Stimulated activated CD8-positive, alpha-beta memory T cell treated with anti-CD3 and anti-CD28 coated beads, Interleukin-4, amount 100 ng/mL, for 1 hour (primary cell): Measurements from ENCODE around the gene DNAH2.

Experiments
- DNase-seq, 2 donors: peaks; one replicate each; pipeline ENCODE4 v3.0.0-alpha.2; 2020; ENCODE audit warnings: low read depth in 2 of 2, low spot score in 1 of 2

Gene DNAH2

GRCh38 chr17:7721612-7722011, 4.1 kb downstream of the DNAH2 start:
- DNase-seq: no peak

- DNase-seq: no peak
Measured at GRCh38 chr17:7727886-7728285, 10.3 kb downstream of the DNAH2 start.

- DNase-seq: no peak
Measured at GRCh38 chr17:7729816-7730215, 12.3 kb downstream of the DNAH2 start.

GRCh38 chr17:7732981-7733539, 15.5 kb downstream of the DNAH2 start:
- DNase-seq: no peak

DNA sequence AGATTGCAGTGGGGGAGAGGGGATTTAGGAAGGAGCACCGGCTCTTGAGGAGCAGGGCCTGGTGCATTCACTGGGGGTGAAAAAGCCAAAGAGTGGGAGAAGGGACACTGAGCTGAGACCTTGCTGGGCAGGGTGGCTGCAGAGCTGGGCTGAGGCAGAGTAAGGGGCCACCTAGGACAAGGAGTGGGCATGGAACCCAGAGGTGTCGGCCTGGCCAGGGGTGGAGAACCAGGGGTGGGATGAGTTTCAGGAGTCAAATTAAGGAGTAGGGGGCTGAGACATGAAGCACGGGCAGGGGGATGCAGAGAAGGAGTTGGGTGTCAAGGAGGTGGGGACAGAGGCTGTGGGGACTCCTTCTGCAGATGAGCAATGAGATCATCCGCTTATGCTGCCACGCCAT, 20.1 kb downstream of the DNAH2 start:
- no peak for DNase-seq

GRCh38 chr17:7739746-7740145, 22.2 kb downstream of the DNAH2 start:
- DNase-seq: no peak

GRCh38 chr17:7740481-7741001, 23.0 kb downstream of the DNAH2 start:
- no peak for DNase-seq

DNA sequence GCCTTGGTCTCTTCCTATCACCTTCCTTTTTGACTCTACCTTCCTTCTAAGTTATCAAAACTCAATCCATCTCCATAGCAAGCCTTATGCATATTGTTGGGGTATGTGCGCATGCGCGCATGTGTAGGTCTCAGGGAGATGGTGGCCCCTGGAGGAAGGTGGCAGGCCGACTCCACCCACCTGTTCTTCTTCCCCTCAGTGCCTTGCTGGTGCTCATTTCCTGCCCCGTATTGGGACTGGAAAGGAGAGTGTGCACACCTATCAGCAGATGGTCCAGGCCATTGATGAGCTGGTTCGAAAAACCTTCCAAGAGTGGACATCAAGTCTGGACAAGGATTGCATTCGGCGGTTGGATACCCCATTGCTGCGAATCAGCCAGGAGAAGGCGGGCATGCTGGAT, 25.2 kb downstream of the DNAH2 start:
- DNase-seq: no peak

- no peak for DNase-seq
Measured at GRCh38 chr17:7744416-7744815, 26.9 kb downstream of the DNAH2 start.

DNA sequence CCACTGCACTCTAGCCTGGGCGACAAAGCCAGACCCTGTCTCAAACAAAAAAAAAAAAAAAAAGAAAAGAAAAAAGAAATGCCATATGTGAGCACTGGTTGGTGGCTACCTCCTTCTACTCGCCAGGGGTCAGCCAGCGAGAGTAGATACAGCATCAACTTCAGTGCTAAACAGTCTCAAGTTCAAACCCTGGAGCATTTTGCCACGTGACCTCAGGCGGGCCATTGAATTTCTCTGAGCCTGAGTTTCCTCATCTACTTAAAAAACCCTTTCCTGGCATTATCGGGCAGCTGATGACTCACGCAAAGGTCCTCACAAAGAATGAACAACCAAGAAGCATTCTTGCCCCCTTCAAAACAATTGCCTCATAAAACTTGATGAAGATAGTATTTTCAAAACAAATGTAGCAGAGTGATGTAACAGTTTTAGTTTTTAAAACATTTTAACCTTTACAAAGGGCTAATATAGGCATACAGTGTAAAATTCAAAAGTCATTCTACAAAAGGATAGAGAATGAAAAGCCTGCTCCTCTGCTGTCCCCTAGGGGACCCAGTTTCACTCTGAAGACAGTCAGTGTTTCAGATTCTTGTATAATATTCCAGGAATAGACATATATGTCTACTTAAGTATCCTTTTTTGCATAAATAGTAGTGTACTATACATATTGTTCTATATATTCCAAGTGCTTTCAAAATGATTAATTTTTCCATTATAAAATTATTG, 28.4 kb downstream of the DNAH2 start:
- DNase-seq: no peak

GRCh38 chr17:7747635-7748071, 30.1 kb downstream of the DNAH2 start:
- DNase-seq: no peak

DNA sequence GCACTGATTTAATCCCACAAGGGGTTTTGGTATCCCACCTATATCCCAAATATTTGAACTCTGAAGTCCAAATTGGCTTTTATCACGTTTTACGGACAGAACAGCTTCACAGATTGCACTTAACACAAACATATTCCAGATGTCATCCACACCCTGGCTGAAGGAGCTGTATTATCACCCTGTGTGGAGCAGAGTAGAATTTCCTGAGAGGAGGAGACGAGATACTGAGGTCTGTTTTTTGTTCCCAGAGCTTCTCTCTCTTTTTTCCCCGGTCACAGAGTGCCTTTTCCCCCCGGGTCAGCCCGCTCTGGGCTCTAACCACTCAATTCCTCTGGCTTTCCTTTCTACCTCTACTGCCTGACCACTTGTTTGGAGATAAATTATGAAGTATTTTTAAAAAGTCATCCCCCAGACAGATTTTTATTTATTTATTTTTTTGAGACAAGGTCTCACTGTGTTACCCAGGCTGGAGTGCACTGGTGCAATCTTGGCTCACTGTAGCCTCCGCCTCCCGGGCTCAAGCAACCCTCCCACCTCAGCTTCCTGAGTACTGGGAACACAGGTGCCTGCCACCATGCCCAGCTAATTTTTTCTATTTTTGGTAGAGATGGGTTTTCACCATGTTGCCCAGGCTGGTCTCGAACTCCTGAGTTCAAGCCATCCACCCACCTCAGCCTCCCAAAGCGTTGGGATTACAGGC, 30.7 kb downstream of the DNAH2 start:
- no peak for DNase-seq

GRCh38 chr17:7750321-7750821, 32.8 kb downstream of the DNAH2 start:
- DNase-seq: no peak

DNA sequence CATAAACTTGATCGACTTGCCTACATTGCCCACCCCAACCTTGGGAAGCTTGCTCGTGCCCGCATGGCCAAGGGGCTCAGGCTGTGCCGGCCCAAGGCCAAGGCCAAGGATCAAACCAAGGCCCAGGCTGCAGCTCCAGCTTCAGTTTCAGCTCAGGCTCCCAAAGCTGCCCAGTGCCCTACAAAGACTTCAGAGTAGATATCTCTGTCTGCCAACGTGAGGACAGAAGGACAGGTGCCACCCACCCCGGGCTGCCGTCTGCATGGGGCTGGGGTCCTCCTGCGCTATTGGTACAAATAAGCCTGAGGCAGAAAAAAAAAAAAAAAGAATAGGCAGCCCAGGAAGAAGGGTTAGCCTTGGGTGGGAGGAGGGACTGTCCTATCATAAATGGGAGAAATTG, 37.1 kb downstream of the DNAH2 start:
- no peak for DNase-seq

DNA sequence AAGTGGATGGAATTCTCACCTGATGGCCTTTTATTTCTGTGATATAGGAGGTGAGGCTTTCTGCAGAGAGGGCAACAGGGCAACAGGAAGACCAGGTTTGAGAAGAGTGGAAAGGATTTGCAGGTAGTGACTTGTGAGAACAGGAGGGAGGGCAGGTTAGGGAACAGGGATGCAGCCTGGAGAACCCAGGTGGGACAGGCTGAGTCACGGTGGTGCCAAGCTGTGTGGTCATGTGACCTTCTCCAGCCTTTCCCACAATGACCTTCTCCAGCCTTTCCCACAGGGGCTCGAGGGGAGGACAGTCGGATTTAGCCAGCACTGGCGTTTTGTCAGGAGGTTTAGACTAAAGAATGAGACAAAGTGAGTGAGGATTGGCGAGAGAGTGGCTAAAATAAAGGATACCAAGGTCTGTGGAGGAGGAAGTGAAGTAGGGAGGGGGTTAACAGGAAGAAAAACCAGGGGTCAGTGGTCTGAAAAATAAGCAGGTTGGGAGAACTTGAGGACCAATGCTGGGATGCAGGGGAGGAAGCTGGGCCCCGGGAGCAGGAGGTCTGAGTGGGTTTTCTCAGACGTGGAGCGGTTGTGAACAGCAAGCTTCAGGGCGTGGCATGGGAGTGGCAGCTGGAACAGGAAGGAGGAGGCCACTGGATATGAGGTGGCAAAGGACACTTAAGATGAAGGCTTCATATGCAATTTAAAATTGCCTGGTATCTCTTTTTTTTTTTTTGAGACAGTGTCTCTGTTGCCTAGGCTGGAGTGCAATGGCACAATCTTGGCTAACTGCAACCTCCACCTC, 37.7 kb downstream of the DNAH2 start:
- DNase-seq: no peak

GRCh38 chr17:7756968-7757367, 39.4 kb downstream of the DNAH2 start:
- no peak for DNase-seq

GRCh38 chr17:7763919-7764318, 46.4 kb downstream of the DNAH2 start:
- no peak for DNase-seq

DNA sequence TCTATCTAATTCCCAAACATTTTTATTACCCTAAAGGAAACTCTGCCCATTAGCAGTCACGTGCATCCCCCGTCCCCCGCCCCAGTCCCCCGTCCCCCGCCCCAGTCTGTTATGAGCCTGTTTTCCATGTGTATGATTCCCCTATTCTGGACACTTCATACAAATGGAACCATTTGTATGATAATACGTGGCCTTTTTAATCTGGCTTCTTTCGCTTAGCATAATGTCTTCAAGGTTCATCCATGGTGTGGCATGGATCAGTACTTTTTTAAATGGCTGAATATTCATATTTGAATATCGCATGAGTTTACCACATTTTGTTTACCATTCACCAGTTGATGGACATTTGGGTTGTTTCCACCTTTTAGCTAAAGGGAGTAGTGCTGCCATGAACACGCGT, 49.5 kb downstream of the DNAH2 start:
- no peak for DNase-seq

DNA sequence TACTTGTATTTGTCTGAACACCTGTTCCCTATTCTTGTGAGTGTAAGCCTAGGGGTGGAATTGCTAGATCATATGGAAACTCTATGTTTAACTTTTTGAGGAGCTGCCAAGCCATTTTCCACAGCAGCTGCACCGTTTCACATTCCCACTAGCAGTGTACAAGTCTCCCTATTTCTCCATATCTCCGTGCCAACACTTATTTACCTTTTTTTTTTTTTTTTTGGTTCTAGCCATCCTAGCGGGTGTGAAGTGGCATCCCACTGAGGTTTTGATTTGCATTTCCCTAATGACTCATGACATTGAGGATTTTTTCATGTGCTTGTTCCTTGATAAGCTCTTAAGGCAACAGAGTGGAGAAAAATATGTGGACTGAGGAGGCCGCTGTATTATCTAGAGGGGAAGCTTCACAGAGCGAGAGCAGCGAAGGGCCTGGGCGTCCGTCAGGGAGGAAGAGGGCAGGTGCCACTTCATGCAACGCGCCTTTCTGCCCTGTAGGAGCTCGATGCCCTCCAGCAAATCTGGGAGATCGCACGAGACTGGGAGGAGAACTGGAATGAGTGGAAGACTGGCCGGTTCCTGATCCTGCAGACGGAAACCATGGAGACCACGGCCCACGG, 50.0 kb downstream of the DNAH2 start:
- no peak for DNase-seq

- DNase-seq: no peak
Measured at GRCh38 chr17:7769854-7770253, 52.3 kb downstream of the DNAH2 start.

DNA sequence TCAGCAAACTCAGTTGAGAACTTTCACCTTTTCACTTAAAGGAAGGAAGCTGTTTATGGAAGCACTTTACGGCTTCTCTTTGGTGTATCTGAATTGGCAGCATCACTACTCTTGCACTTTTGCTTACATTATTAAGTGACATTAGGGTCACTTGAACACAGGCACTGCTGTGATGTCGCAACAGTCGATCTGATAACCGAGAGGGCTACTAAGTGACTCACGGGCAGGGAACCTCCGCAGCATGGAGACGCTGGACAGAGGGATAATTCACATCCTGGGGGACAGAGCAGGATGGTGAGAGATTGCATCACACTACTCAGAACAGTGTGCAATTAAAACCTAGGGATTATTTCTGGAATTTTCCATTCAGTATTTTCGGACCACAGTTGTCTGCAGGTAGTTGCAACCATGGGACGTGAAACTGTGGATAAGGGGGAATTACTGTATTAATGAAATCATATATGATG, 56.5 kb downstream of the DNAH2 start:
- DNase-seq: no peak
